ENCODE results near the gene ZNF584. TPM values are rescaled to one million over a fixed set of nuclear protein-coding genes. Genes with fewer than 3 reads are reported as not detected.

ZNF584 gene
- polyA plus RNA-seq, 2 of the 4 experiments (the other 2 are of a cell fraction) = 15.6 to 18.2 TPM

- Histone ChIP-seq H3K27ac (no peak overlapping the region), H3K4me2 (no peak overlapping the region), H3K4me1 (peaks cover 7% of the 10 kb centered on the region; the same call in 1 of the 3 replicates), H3K4me3 (no peak overlapping the region), H3K9me3 (peaks cover 2% of the 10 kb centered on the region; the same call in 1 of the 3 replicates)
- no peak for DNase-seq (ENCODE audit: low read depth in 1 of 2, low spot score in 1 of 2)
- ChIA-PET CTCF (interaction anchor here (0.6 to 2.0 kb wide), 4 partner anchors 9 to 155 kb away, joined by 3 to 10 read pairs (median 6); partner anchors contain the start of gene ZBTB45), POLR2A (interaction anchor here (2.7 to 3.4 kb wide), 2 partner anchors 9 to 14 kb away, joined by 20 to 43 read pairs; no protein-coding TSS in a partner anchor)
- 90% methylated on average over 5 of the region's 5 CpGs for WGBS (ENCODE audit: missing lambda C conversion rate)
- no peak for FAIRE-seq
- ATAC-seq = no peak
- TF ChIP-seq MAFK (IDR thresholded peaks at IDR 0.05; ENCODE audit: partially characterized antibody) (no peak), CTCF (IDR thresholded peaks at IDR 0.05) (no peak), TP53 (CRISPR knock-in tag; IDR thresholded peaks at IDR 0.05) (no peak), EHMT2 (IDR thresholded peaks at IDR 0.05; ENCODE audit: low read depth) (no peak), E2F6 (IDR thresholded peaks at IDR 0.05; ENCODE audit: borderline replicate concordance, low read depth) (no peak), CHD2 (IDR thresholded peaks at IDR 0.05; ENCODE audit: low read length, partially characterized antibody) (no peak), POLR2A (IDR thresholded peaks at IDR 0.05; ENCODE audit: low read length) (no peak), ESRRA (IDR thresholded peaks at IDR 0.05; ENCODE audit: borderline replicate concordance, low read length) (no peak), GATA3 (IDR thresholded peaks at IDR 0.05; ENCODE audit: borderline replicate concordance) (no peak), HOXB13 (CRISPR knock-in tag; IDR thresholded peaks at IDR 0.05; ENCODE audit: low read depth) (no peak), ZFP36 (IDR thresholded peaks at IDR 0.05; ENCODE audit: borderline replicate concordance, partially characterized antibody) (no peak), ZC3H11A (IDR thresholded peaks at IDR 0.05) (no peak), FOSB (CRISPR knock-in tag; IDR thresholded peaks at IDR 0.05) (no peak)
Measured at GRCh38 chr19:58364146-58364545, 44.3 kb upstream of the ZNF584 start.

- ChIA-PET POLR2A (no interaction called here), CTCF (no interaction called here)
- no peak for TF ChIP-seq MAFK (IDR thresholded peaks at IDR 0.05; ENCODE audit: partially characterized antibody)
- TF ChIP-seq JUNB (IDR thresholded peaks at IDR 0.05) = no peak
- TF ChIP-seq, protein P1, sequence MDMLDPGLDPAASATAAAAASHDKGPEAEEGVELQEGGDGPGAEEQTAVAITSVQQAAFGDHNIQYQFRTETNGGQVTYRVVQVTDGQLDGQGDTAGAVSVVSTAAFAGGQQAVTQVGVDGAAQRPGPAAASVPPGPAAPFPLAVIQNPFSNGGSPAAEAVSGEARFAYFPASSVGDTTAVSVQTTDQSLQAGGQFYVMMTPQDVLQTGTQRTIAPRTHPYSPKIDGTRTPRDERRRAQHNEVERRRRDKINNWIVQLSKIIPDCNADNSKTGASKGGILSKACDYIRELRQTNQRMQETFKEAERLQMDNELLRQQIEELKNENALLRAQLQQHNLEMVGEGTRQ (IDR thresholded peaks at IDR 0.05) = no peak
- no peak for TF ChIP-seq ZC3H11A (IDR thresholded peaks at IDR 0.05)
- no peak for TF ChIP-seq RARB (CRISPR knock-in tag; IDR thresholded peaks at IDR 0.05)
- no peak for TF ChIP-seq CEBPB (IDR thresholded peaks at IDR 0.05)
- Histone ChIP-seq H3K4me3 (no peak overlapping the region), H3K4me1 (no peaks in the 10 kb centered on the region; the same call in 2 of the 3 replicates), H3K4me2 (no peak overlapping the region), H3K9me3 (no peaks in the 10 kb centered on the region), H3K27ac (no peak overlapping the region)
- 85% methylated on average over 30 of the region's 32 CpGs for WGBS (ENCODE audit: missing lambda C conversion rate)
- no peak for DNase-seq (ENCODE audit: low read depth in 1 of 2, low spot score in 1 of 2)
- FAIRE-seq = no peak
- ATAC-seq = no peak
Measured at GRCh38 chr19:58366585-58367430, 41.6 kb upstream of the ZNF584 start.

- POLR2A ChIA-PET = no interaction called here
- CTCF ChIA-PET = no interaction called here
- Histone ChIP-seq H3K9me3 (no peaks in the 10 kb centered on the region; the same call in 2 of the 3 replicates), H3K4me3 (no peak overlapping the region), H3K4me2 (no peak overlapping the region), H3K27ac (no peak overlapping the region), H3K4me1 (no peaks in the 10 kb centered on the region)
- FAIRE-seq (no peak), DNase-seq (ENCODE audit: low read depth in 1 of 2, low spot score in 1 of 2) (no peak), ATAC-seq (no peak)
- WGBS (ENCODE audit: missing lambda C conversion rate) = 96% methylated on average over 99 of the region's 106 CpGs
- no peak for TF ChIP-seq FOSL2 (IDR thresholded peaks at IDR 0.05)
- TF ChIP-seq FOSL2 (CRISPR knock-in tag; IDR thresholded peaks at IDR 0.05) = no peak
- no peak for TF ChIP-seq HOXB13 (CRISPR knock-in tag; IDR thresholded peaks at IDR 0.05; ENCODE audit: low read depth)
- no peak for TF ChIP-seq E2F6 (IDR thresholded peaks at IDR 0.05; ENCODE audit: borderline replicate concordance, low read depth)
- no peak for TF ChIP-seq EHF (CRISPR knock-in tag; IDR thresholded peaks at IDR 0.05)
- TF ChIP-seq, protein P2, sequence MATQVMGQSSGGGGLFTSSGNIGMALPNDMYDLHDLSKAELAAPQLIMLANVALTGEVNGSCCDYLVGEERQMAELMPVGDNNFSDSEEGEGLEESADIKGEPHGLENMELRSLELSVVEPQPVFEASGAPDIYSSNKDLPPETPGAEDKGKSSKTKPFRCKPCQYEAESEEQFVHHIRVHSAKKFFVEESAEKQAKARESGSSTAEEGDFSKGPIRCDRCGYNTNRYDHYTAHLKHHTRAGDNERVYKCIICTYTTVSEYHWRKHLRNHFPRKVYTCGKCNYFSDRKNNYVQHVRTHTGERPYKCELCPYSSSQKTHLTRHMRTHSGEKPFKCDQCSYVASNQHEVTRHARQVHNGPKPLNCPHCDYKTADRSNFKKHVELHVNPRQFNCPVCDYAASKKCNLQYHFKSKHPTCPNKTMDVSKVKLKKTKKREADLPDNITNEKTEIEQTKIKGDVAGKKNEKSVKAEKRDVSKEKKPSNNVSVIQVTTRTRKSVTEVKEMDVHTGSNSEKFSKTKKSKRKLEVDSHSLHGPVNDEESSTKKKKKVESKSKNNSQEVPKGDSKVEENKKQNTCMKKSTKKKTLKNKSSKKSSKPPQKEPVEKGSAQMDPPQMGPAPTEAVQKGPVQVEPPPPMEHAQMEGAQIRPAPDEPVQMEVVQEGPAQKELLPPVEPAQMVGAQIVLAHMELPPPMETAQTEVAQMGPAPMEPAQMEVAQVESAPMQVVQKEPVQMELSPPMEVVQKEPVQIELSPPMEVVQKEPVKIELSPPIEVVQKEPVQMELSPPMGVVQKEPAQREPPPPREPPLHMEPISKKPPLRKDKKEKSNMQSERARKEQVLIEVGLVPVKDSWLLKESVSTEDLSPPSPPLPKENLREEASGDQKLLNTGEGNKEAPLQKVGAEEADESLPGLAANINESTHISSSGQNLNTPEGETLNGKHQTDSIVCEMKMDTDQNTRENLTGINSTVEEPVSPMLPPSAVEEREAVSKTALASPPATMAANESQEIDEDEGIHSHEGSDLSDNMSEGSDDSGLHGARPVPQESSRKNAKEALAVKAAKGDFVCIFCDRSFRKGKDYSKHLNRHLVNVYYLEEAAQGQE (IDR thresholded peaks at IDR 0.05) = no peak
- TF ChIP-seq HOXA7 (CRISPR knock-in tag; IDR thresholded peaks at IDR 0.05) = no peak
- TF ChIP-seq MAX (IDR thresholded peaks at IDR 0.05) = no peak
- no peak for TF ChIP-seq GATA3 (IDR thresholded peaks at IDR 0.05; ENCODE audit: borderline replicate concordance)
- TF ChIP-seq ZSCAN20 (CRISPR knock-in tag; IDR thresholded peaks at IDR 0.05) = no peak
Measured at GRCh38 chr19:58367698-58368454, 40.6 kb upstream of the ZNF584 start.
